ENCODE data around the gene PPFIA1. TPM values are rescaled to one million over a fixed set of nuclear protein-coding genes. Genes with fewer than 3 reads are reported as not detected.
"Not testable (repeated sequence)": the region's sequence is repeated elsewhere in the genome, so short reads cannot be mapped to it uniquely, and the experiment has no call there.

PPFIA1 gene
- total RNA-seq, 1 experiment from 2014 or later: 26.9 TPM

DNA sequence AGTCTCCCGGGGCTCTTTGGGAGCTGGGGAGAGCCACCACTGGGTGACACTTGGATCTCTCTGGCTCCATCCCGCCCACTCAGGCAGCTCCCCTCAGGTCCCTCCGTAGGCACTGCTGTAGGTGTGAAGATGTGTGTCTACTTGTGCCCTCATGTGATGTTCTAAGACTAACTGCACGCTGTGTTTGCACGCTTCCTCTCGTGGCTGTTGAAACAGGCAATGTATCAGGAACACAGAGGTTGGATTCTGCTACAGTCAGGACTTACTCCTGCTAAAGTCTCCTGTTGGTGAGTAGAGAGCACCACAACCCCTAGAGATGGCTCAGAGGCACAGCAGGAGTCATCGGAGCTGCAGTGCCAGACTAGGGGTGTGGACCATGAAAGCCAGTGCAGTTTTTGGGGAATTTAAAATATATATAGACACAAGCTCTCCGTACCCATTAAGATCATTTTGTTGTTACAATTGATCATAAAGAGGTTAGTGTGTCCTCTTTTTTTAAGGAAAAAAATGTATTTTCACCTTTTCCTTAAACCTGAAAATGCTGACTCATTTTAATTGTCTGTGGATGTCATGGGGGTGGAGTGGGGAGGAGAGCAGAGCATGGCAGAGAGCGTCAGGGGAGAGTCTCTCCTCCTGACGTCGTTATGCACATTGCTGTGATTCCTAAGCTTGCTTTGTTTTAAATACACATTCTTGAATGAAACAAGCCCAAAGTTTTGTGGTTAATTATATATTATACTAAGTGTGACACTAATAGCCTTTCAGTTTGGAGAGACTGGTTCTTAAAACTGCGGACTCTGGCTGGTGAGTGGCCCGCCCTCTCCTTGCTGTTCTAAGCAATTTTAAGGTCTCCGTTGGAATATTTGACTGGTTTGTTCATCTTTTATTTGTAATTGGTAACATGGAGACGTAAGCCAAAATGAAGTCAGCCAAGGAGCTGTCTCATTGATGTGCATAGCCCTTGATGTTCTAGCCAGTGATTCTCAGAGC, 111.7 kb downstream of the PPFIA1 start:
- DNase-seq (ENCODE audit: extremely low read depth, low read depth): no peak

DNA sequence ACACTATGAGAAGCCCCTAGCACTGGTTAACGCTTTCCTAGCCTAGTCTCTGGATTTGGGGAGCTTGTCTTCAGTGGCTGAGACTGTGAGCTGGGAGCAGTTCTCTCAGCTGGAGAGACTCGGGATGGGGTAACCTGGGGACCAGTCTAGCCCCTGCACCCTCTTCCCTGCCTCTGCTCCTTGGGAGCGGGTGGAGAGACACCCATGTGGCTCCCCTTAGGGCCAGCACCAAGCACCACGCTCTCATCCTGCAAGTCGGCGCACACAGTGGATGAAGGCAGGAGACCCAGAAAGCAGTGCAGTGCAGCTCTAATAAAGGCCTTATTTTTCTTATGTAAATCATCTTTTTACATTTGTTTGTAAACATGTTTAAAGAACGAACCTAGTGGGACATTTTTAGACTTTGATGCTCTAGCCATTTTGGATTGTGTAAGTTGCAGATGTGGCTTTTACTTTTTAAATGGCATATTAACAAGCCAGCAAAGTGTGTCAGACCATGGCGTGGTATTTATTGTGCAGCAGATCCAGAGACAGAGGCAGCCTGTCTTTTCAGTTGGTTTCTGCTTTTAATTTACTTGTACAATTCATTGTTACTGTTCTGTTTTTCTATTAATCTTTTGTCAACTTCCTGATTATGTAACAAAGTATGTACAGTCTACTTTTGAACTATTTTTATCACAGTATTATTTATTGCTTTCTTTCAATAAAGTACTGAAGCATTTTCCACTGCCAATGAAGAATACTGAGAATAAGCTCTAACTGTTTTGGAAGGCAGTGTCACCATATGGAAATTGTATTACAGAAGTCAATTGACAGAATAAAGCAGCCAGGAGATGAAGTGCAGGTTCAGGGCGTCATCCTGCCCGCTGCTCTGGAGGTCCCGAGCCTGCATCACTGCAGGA, 113.4 kb downstream of the PPFIA1 start:
- no peak for DNase-seq (ENCODE audit: extremely low read depth, low read depth)

DNA sequence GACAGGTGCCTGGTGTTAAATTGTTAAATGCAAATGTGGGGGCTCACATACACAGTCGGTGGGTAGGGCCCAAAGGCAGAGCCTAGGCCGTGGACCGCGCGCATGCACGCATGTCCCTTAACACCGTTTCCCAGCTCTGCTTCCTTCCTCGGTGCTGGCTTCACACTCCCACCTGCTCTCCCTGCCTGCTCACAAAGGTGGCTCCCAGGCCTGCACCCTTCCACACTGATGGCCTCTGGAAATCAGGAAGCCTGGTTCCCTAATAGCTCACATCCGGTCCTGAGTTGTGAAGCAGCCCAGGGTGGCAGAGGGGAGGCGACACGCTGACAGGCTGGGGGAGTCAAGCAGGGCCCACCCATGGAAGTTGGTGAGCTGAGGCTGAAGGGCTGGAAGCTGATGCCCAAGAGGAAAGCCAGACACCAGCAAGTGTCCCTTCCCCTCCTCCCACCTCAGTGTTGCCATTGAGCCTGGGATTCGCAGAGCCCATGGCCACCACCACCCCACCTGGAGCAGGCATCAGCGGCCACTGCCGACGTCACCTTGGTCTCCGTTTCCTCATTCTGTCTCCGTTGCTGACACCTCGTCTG, 114.2 kb downstream of the PPFIA1 start:
- DNase-seq (ENCODE audit: extremely low read depth, low read depth): no peak

DNA sequence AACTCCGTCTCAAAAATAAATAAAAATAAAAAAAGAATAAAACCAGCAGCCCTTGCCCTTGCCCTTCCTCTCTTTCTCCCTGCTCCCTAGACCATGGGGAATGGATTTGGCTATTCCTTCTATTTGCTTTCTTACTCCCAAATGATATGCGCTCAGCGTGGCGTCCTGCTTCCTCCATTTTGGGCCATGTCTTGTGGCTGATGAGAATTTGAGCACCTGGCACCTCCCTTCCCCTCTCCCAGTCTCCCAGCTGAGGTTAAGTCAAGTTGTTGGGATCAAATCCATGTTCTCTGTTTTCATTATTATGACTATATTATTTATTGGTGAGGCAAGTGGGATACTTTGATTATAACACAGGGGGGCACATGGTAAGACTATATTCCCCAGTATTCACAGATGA, 117.1 kb downstream of the PPFIA1 start:
- DNase-seq (ENCODE audit: extremely low read depth, low read depth): no peak

DNA sequence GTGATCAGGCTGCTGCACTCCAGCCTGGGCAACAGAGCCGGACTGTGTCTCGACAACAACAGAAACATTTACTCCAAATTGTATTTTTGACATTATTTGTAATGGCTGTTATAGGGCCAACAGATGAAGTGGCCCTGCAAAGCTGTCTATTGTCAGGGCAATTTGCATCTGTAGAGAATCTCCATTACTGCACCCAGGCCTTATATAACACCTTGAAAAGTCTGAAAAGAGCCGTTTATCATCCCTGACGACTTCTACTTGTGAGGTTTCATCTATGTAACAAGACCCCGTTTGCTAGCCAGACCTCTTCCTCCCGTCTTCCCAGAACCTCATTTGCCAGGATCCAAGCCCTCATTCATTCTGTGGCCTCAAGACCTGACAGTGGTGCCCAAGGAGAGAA, 118.7 kb downstream of the PPFIA1 start:
- DNase-seq (ENCODE audit: extremely low read depth, low read depth): no peak

DNA sequence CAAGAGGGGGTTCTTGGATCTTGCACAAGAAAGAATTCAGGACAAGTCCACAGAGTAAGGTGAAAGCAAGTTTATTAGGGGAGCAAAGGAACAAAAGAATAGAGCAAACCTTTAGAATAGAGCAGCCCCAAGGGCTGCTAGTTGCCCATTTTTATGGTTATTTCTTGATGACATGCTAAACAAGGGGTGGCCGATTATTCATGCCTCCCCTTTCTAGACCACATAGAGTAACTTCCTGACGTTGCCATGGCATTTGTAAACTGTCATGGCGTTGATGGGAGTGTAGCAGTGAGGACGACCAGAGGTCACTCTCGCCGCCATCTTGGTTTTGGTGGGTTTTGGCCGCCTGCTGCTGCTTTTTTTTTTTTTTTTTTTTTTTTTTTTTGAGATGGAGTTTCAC, 120.4 kb downstream of the PPFIA1 start:
- not testable (repeated sequence) for DNase-seq (ENCODE audit: extremely low read depth, low read depth)

DNA sequence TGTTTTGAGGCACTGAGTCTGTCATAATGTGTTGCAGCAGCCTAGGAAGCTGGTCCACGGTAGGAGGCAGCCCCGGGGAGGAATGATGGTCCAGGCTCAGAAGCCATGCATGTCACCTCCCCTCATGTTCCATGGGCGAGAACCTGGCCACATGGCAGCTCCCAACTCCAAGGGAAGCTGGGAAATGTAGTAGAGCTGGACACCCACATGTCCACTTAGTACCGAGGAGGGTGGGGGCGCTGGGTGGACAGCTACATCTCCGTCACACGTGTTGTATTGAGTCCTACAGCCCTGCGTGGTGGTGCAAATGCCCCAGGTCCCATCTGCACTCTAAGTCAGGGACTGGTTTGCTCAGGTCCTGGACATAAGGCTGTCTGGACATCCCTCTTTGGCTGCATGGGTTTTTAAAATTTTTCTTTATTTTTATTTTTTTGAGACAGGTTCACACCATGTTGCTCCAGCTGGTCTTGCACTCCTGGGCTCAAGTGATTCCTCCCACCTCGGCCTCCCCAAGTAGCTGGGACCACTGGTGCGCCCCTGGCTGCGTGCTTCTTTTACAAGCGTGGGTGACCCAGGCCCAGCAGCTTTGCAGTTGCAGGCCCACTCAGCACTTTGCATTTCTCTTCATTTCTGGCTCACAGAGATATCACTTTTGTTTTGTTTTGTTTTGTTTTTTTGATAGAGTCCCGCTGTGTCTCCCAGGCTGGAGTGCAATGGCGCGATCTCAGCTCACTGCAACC, 123.9 kb downstream of the PPFIA1 start:
- no peak for DNase-seq (ENCODE audit: extremely low read depth, low read depth)

DNA sequence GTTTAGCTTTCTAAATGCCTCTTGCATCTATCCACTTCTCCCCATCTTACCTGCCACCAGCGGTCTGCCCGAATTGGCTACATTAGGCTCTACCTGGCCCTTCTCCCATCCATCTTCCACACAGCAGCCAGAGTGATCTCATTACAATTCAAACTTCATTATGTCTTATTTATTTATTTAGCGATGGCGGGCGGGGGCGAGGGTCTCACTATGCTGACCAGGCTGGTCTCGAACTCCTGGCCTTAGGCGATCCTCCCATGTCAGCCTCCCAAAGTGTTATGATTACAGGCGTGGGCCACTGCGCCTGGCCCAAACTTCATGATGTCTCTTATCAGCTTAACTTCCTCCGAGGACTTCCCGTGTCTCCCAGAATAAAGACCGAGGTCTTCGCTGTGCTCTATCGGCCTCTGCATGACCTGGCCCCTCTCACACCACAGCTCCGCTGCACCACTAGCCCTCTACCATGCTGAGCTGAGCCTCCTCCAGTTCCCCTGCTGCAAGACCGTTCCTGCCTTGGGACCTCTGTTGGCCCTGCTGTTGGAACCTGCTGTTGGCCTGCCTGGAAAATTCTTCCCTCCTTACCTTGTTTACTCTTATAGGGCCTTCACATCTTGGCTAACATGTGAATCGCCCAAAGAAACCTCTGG, 127.0 kb downstream of the PPFIA1 start:
- DNase-seq (ENCODE audit: extremely low read depth, low read depth): no peak

DNA sequence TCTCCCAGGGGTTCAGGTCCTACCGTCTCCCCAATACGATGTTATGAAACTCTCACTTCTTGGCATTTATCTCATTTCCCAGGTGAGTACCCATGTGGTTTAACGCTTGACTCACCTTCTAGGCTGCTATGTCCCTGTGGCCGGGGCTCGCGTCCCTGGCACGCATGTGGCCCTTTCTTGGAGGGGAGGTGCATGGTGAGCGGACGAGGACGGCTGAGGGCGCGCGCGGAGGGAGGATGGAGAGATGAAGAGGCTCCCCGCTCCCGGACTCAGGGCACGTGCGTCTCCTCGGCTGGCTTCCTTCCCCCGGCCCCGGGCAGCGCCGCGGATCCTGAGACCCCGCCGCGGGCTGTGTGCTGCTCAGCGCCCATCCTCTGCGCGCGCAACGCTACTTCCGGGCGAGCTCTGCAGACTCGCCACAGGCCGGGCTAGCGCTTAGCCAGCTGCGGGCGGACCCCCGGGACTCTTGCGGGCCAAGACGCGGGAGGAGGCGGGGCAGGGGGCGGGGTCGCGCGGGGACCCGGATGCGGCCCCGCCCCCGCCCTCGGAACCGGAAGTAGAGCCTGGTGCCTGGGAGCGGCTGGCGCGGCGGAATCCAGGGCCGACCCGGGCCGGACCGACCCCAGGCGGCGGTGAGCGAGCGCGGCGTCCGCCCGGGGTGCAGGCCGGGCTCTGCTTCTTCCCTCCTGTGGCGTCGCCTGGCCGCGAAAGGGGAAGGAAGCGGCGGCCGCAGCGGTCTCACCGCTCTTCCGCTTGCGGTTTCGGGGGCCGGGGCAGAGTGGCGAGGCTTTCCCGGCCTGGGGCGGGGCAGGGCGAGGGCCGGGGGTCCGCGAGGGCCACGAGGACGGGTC, 127.7 kb downstream of the PPFIA1 start, which contains the start of gene CTTN:
CTTN (plus strand) TSS at position 547 of the 851 bp plus-strand sequence. CDS start 8,769 bp downstream, outside the sequence.
- DNase-seq (ENCODE audit: extremely low read depth, low read depth): peak; percentile 63

DNA sequence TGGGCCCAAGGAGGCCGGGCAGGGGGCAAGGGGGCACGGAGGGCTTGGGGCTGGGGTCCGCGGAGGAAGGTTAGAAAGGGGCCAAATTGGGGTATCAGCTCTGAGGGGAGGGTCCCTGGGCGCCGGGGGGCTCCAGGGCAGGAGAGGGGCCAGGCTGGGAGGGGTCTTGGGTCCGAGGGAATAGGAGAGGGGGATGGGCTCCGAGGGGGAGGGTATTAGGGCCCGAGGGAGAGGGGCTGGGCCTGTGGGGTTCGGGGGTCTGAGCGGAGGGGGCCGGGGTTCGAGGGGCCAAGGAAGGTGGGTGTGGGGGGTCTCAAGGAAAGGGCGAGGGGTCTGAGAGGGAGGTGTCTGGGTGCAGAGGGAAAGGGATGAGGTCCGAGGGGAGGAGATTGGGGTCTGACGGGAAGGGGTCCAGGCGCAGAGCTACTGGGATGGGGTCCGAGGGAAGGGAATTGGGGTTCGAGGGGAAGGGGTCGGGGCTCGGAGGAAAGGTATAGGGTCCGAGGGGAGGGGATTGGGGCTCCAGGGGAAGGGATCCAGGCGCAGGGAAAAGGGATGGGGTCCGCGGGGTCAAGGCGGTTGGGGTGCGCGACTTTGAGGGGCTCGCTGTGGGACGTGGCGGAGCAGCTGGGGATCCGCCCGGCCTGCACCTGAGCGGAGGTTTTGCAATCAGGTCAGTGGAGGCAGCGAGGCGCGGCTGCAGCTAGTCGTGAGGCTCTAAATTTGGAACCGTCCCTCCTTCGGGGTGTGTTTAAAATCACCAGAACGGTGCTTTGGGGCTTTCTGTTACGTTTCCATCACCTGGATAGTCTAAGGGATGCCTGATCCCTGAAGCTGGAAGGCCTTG, 128.6 kb downstream of the PPFIA1 start:
- no peak for DNase-seq (ENCODE audit: extremely low read depth, low read depth)

DNA sequence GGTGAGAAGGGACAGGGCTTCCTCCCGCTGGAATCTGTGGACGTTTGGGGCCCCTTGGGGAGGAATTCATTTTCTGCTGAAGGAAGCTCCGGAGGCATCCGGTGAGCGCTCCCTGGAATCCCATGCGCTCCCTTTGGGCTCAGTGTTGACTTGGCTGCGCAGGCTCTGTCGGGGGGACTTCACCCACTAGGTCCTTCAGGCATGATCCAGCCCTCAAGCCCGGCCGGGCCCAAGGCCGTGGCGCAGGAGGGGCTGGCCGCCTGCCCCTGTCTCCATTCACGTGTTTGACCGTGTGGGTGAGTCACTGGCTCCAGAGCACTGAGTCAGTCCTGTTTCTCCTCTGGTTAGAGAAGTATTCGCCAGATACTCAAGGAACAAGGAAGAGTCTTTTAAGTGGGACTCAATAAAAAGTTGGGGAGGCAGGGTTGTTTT, 129.2 kb downstream of the PPFIA1 start:
- DNase-seq (ENCODE audit: extremely low read depth, low read depth): peak; percentile 58

DNA sequence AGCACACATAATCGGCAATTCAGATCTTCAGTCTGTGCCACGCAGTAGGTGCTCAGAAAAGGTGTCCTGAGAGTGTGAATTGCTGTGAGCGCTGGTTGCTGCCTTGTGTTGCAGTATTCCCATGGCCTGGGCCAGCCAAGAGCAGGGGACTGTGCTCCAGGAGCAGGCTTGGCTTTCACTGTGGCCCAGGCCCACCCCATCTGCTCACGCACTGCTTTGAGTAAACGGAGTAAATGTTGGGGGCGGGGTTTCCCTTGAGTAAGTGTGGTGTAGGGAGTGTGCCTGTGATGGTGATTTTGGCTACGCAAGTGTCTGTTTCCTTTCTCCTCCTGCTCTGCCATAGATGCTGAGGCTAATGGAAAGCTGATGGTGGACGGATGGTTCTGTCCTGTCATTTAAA, 130.2 kb downstream of the PPFIA1 start:
- no peak for DNase-seq (ENCODE audit: extremely low read depth, low read depth)

DNA sequence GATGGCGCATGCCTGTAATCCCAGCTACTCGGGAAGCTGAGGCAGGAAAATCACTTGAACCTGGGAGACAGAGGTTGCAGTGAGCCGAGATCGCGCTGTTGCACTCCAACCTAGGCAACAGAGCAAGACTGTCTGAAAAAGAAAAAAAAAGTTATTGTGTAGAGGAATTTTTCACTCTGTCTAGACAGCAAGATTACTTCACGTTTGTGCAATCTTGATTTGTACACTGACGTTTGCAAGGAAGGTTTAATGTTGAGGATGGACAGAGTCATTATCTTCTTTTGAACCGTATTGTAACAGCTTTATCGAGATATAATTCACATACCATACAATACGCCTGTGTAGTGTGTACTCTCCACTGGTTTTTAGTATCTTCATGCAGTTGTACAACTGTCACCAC, 131.5 kb downstream of the PPFIA1 start:
- no peak for DNase-seq (ENCODE audit: extremely low read depth, low read depth)

DNA sequence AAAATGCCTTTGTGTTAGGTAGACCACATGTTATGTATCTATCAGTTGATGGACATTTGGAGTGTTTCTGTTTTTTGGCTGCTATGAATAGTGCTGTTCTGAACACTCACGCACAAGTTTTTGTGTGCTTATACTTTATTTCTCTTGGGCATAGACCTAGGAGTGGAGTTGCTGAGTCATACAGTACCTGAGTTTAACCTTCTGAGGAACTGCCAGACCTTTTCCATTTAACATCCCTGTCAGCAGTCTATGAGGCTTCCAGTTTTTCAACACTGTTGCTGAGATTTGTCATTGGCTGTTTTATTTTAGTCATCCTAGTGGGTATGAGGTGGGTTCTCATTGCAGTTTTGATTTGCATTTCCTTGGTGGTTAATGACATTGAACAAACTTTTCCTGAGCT, 132.2 kb downstream of the PPFIA1 start:
- DNase-seq (ENCODE audit: extremely low read depth, low read depth): no peak

DNA sequence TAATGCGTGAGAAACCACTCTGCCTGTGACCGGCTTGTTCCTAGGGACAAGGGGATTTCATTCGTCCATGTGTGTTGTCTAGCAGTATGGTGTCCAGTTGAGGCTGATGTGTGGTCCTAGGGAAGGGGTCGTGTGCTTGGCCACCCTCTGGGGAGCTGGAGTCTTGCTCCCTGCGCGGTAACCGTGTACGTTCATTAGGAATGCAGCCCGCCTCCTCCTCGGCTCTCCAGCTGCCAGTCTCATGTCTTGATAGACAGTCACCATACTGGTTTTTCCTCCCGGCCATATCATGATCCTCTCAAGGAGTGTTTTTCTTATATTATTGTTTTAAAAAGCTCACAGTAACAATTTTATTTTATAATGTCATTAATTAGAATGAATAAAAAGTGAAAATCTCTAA, 133.8 kb downstream of the PPFIA1 start:
- no peak for DNase-seq (ENCODE audit: extremely low read depth, low read depth)

DNA sequence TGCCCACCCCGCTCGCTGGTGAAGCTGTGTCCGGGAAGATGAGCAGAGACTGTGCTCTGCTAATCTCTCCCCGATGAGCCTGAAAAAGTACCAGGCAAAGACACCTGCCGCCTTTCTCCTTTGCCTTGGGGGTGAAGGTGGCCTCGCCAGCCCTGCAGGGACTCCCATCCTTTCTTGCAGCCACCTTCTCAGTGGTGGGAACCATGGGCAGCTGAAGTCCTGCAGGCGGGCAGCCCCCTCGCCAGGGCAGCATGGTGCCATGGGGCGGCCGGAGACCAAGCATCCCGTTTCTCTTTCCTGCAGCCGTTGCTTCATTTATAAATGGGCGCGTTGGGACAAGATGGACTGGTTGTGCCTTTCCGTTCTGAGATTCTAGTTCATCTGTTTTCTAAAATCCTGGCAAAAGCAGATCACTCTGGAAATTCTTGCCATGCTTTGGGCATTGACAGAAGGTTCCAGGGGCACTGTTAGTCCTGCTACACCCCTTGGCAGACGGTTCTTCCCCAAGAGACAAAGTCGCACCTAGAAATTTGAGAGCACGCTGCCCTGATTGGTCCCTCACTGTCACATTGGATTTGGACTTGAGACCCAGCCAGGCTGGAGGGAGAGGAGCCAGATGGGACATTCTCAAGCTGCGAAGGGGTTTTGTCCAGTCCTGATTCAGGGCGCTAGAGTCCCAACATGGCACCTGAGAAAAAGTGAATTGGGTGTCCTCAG, 135.3 kb downstream of the PPFIA1 start:
- DNase-seq (ENCODE audit: extremely low read depth, low read depth): no peak

DNA sequence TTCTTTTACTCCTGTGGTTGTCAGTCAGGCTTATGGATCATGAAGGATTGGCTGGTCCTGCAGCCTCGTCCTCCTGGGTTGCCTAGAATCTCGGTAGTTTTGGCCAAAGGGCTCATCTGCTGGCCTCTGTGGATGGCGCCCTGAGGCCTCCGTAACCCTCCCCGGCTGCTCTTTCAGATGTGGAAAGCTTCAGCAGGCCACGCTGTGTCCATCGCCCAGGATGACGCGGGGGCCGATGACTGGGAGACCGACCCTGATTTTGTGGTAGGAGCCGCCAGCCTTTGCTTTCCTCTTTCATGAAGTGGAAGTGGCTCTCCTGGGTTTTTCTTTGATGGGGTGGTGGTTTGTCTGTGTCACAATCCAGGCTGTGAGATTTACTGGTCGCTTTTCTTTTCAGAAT, 136.6 kb downstream of the PPFIA1 start:
- no peak for DNase-seq (ENCODE audit: extremely low read depth, low read depth)

Measured in NCI-H460 (cell line).